GM10266 (cell line): ENCODE results near the gene CHRNA5.
A peak's percentile ranks its signal among the peaks of the same experiment; 100 is the strongest.

Experiments
- DNase-seq: peaks from one replicate; pipeline ENCODE4 v3.0.0; 2012; ENCODE audit errors: extremely low spot score
- CTCF ChIP-seq: IDR thresholded peaks from 2 replicates; pipeline ENCODE4 v1.5.1; 2012; ENCODE audit warnings: mild to moderate bottlenecking, low read depth; ENCODE audit not compliant: control insufficient read depth, insufficient read depth; ENCODE audit errors: missing control alignments

CHRNA5 gene

DNA sequence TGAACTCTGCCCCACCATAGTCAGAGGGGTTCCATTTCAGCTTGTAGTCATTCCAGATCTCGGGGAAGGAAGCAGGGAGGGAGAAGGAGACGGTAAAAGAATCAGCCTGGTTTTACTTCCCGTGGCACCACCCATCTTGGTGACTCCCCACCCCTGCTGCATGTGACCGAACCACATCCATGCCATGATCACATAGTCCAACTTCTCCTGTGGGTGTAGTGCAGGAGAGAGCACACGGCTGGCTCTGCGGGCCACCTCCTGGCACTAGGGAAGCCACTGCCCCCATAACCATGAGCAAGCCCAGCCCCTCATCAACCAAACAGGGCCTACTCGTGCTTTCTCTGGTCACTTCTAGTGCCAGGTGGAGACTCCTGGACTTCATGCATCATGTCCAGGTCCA lies 51.8 kb downstream of the CHRNA5 start:
- TF ChIP-seq CTCF = no peak
- no peak for DNase-seq

- no peak for DNase-seq
- no peak for TF ChIP-seq CTCF
Observed at GRCh38 chr15:78617516-78617915, 52.2 kb downstream of the CHRNA5 start.

DNA sequence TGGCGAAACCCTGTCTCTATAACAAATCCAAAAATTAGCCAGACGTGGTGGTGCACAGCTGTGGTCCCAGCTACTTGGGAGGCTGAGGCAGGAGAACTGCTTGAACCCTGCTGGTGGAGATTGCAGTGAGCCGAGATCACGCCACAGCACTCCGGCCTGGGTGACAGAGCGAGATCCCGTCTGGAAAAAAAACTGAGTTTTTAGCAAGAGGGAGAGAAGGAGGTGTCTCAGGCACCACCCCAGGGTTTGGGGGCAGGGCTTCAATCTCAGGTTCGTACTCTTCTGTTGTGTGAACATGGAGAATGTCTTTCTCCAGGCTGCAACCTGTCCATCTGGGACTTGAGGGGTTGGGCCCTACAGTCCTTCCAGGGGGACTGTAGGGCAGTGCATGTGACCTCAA lies 52.7 kb downstream of the CHRNA5 start:
- TF ChIP-seq CTCF = peak; percentile 5
- no peak for DNase-seq

GRCh38 chr15:78618490-78618934 lies 53.2 kb downstream of the CHRNA5 start:
- peak; percentile 86 for DNase-seq

GRCh38 chr15:78619022-78619950 lies 54.0 kb downstream of the CHRNA5 start:
- DNase-seq = no peak
- TF ChIP-seq CTCF = no peak

More at GRCh38 chr15:78618490-78618934, 53.2 kb downstream of the CHRNA5 start:
- TF ChIP-seq CTCF = peak; percentile 78

DNA sequence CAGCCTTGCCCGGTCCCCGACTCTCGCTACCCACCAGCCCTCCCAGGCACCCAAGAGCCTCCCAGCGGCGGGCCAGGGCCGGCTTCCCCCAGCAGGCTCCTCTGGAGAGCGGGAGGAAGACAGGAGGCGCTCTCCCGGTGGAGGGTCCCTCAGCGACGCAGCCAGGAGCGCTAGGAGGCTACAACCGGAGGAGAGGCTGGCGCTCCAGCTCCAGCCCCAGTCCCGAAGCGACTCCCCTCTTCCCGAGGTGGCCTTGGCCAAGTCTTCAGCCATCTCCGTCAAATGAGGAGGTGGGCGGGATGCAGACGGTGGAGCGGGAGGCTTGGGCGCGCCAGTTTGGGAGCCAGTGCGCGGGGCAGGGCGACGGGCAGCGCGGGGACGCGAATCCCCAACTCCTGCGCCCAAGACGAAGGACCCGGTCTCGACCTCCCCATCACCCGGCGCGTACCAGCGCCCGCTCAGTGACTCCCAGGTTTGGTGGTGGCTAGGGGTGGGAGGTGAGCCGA lies 54.8 kb downstream of the CHRNA5 start:
- TF ChIP-seq CTCF = no peak
- no peak for DNase-seq
